Effector memory CD8-positive, alpha-beta T cell (primary cell): Measurements from ENCODE around the gene PDIA2.
"Not testable (repeated sequence)": the region's sequence is repeated elsewhere in the genome, so short reads cannot be mapped to it uniquely, and the experiment has no call there.

Source experiments
- ATAC-seq: fragments of 150-1000 bp; cut with Tn5 transposase; replicated peaks from 2 replicates; pipeline ENCODE4 v1.10.0; 2021; ENCODE audit warnings: mild to moderate bottlenecking, moderate library complexity
- DNase-seq, 3 experiments: peaks; one replicate each; pipeline ENCODE4 v3.0.0; 2021
- H3K27ac Mint-ChIP-seq, 2 donors: one replicate each; pipeline ENCODE4 v1.8.0; 2022; ENCODE audit warnings: mild to moderate bottlenecking in 2 of 2, mixed read lengths in 2 of 2, moderate library complexity in 2 of 2
- H3K27me3 Mint-ChIP-seq, 2 donors: one replicate each; pipeline ENCODE4 v1.8.0; 2022; ENCODE audit warnings: mixed read lengths in 2 of 2
- H3K36me3 Mint-ChIP-seq: one replicate; pipeline ENCODE4 v1.8.0; 2022; ENCODE audit warnings: mild to moderate bottlenecking, moderate library complexity, mixed read lengths; ENCODE audit not compliant: insufficient read depth
- H3K4me1 Mint-ChIP-seq, 2 donors: one replicate each; pipeline ENCODE4 v1.8.0; 2022; ENCODE audit warnings: low read depth in 2 of 2, mixed read lengths in 2 of 2
- H3K4me3 Mint-ChIP-seq, 2 donors: one replicate each; pipeline ENCODE4 v1.8.0; 2022; ENCODE audit warnings: mild to moderate bottlenecking in 2 of 2, mixed read lengths in 2 of 2, moderate library complexity in 2 of 2
- H3K9me3 Mint-ChIP-seq, 2 donors: one replicate each; pipeline ENCODE4 v1.8.0; 2022; ENCODE audit warnings: mixed read lengths in 2 of 2

PDIA2 gene

DNA sequence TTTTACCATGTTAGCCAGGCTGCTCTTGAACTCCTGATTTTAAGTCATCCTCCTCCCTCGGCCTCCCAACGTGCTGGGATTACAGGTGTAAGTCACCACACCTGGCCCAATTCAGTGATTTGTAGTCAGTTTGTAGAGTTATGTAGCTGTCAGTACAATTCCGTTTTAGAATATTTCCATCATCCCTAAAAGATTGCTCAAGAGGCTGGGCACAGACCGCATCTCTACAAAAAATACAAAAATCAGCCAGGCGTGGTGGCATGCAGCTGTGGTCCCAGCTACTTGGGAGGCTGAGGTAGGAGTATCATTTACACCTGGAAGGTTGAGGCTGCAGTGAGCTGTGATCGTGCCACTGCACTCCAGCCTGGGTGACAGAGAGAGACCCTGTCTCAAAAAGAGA lies 27.8 kb upstream of the PDIA2 start:
- no peaks in the 10 kb centered on the region for H3K27me3 Mint-ChIP-seq
- no peaks in the 10 kb centered on the region for H3K9me3 Mint-ChIP-seq
- DNase-seq (no peak), ATAC-seq (no peak)
- peaks cover 10 to 12% of the 10 kb centered on the region in 2 donors for H3K4me1 Mint-ChIP-seq
- H3K27ac Mint-ChIP-seq = no peak overlapping the region
- H3K4me3 Mint-ChIP-seq = no peak overlapping the region
- H3K36me3 Mint-ChIP-seq = peaks cover 16% of the 10 kb centered on the region

GRCh38 chr16:258091-258490 lies 24.9 kb upstream of the PDIA2 start:
- H3K9me3 Mint-ChIP-seq, DNase-seq, H3K27me3 Mint-ChIP-seq, H3K4me1 Mint-ChIP-seq, H3K4me3 Mint-ChIP-seq, H3K27ac Mint-ChIP-seq, ATAC-seq: not testable (repeated sequence)
- H3K36me3 Mint-ChIP-seq = peaks cover 26% of the 10 kb centered on the region

DNA sequence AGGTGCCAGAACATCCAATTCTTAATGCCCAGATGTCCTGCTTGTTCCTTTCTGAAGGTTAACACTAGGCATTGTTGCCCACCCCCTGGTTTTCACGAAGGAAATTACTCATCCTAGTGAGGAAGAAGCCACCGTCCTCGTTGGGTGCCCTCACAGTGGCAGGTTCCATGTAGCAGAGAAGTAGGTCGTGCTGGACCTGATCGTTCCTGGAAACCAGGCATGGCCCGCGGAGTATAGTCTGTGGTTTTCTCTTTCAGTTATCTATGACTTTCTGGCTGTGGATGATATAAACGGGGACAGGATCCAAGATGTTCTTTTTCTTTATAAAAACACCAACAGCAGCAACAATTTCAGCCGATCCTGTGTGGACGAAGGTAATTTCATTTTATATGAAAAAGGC lies 23.7 kb upstream of the PDIA2 start:
- Mint-ChIP-seq H3K4me1 (peaks cover 0 to 3% of the 10 kb centered on the region in 2 donors), H3K9me3 (no peaks in the 10 kb centered on the region), H3K27ac (no peak overlapping the region), H3K36me3 (peaks cover 29% of the 10 kb centered on the region), H3K27me3 (no peaks in the 10 kb centered on the region), H3K4me3 (no peak overlapping the region)
- DNase-seq (no peak), ATAC-seq (no peak)

DNA sequence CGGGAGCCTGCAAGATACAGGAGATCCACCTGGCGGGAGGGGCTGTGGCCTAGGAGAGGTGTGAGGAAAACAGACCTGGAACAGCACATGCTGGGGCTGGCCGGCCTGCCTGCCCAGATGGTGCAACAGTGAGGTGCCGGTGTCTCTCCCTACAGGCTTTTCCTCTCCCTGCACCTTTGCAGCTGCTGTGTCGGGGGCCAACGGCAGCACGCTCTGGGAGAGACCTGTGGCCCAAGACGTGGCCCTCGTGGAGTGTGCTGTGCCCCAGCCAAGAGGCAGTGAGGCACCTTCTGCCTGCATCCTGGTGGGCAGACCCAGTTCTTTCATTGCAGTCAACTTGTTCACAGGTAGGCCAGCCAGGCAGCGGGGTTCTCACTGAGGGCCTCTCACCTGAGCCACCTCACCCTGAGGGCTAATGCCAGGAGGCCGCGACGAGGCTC lies 23.1 kb upstream of the PDIA2 start:
- H3K9me3 Mint-ChIP-seq = no peaks in the 10 kb centered on the region
- no peaks in the 10 kb centered on the region for H3K27me3 Mint-ChIP-seq
- DNase-seq (no peak), ATAC-seq (no peak)
- peaks cover 29% of the 10 kb centered on the region for H3K36me3 Mint-ChIP-seq
- H3K27ac Mint-ChIP-seq = no peak overlapping the region
- peaks cover 0 to 3% of the 10 kb centered on the region in 2 donors for H3K4me1 Mint-ChIP-seq
- H3K4me3 Mint-ChIP-seq = no peak overlapping the region

DNA sequence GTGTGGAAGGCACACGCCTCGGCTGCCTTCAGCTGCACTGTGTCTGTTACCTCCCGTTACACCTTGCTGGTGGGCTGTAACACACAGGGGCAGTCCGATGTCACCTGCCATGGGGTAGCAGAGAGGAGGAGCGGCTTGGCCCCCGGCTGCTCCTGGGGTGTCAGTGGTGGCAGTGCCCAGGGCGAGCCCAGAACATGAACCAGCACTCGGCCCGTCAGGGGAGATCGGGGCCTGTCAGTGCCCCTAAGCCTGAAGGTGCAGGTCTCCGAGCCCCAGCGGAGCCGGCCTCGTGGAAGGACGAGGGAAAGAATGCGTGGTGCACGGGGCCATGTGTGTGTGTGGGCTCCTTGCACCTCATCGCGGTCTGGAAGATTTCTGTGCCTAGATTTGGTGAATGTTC lies 22.6 kb upstream of the PDIA2 start:
- ATAC-seq (no peak), DNase-seq (no peak)
- H3K4me1 Mint-ChIP-seq = peaks cover 0 to 3% of the 10 kb centered on the region in 2 donors
- H3K4me3 Mint-ChIP-seq = no peak overlapping the region
- H3K9me3 Mint-ChIP-seq = no peaks in the 10 kb centered on the region
- no peaks in the 10 kb centered on the region for H3K27me3 Mint-ChIP-seq
- peaks cover 31% of the 10 kb centered on the region for H3K36me3 Mint-ChIP-seq
- no peak overlapping the region for H3K27ac Mint-ChIP-seq

GRCh38 chr16:261031-261691 lies 21.8 kb upstream of the PDIA2 start:
- H3K27me3 Mint-ChIP-seq = no peaks in the 10 kb centered on the region
- no peak overlapping the region for H3K4me3 Mint-ChIP-seq
- H3K9me3 Mint-ChIP-seq = no peaks in the 10 kb centered on the region
- peaks cover 31% of the 10 kb centered on the region for H3K36me3 Mint-ChIP-seq
- ATAC-seq (no peak), DNase-seq (no peak)
- no peak overlapping the region for H3K27ac Mint-ChIP-seq
- peaks cover 0 to 6% of the 10 kb centered on the region in 2 donors for H3K4me1 Mint-ChIP-seq

- Mint-ChIP-seq H3K27me3 (no peaks in the 10 kb centered on the region), H3K4me1 (peaks cover 0 to 6% of the 10 kb centered on the region in 2 donors), H3K36me3 (peaks cover 28% of the 10 kb centered on the region), H3K9me3 (no peaks in the 10 kb centered on the region), H3K4me3 (no peak overlapping the region), H3K27ac (no peak overlapping the region)
- DNase-seq (no peak), ATAC-seq (no peak)
These were observed 20.7 kb upstream of the PDIA2 start for GRCh38 chr16:262121-262745.

- H3K4me3 Mint-ChIP-seq = no peak overlapping the region
- peaks cover 27% of the 10 kb centered on the region for H3K36me3 Mint-ChIP-seq
- peaks cover 0 to 7% of the 10 kb centered on the region in 2 donors for H3K4me1 Mint-ChIP-seq
- H3K27ac Mint-ChIP-seq = no peak overlapping the region
- ATAC-seq (no peak), DNase-seq (no peak)
- H3K27me3 Mint-ChIP-seq = no peaks in the 10 kb centered on the region
- no peaks in the 10 kb centered on the region for H3K9me3 Mint-ChIP-seq
These were observed 19.7 kb upstream of the PDIA2 start for GRCh38 chr16:263182-263774.

- H3K27me3 Mint-ChIP-seq = no peaks in the 10 kb centered on the region
- H3K4me1 Mint-ChIP-seq = peaks cover 0 to 7% of the 10 kb centered on the region in 2 donors
- DNase-seq (no peak), ATAC-seq (no peak)
- no peaks in the 10 kb centered on the region for H3K9me3 Mint-ChIP-seq
- H3K36me3 Mint-ChIP-seq = peaks cover 27% of the 10 kb centered on the region
- no peak overlapping the region for H3K27ac Mint-ChIP-seq
- H3K4me3 Mint-ChIP-seq = no peak overlapping the region
These were observed 19.0 kb upstream of the PDIA2 start for GRCh38 chr16:263944-264343.

DNA sequence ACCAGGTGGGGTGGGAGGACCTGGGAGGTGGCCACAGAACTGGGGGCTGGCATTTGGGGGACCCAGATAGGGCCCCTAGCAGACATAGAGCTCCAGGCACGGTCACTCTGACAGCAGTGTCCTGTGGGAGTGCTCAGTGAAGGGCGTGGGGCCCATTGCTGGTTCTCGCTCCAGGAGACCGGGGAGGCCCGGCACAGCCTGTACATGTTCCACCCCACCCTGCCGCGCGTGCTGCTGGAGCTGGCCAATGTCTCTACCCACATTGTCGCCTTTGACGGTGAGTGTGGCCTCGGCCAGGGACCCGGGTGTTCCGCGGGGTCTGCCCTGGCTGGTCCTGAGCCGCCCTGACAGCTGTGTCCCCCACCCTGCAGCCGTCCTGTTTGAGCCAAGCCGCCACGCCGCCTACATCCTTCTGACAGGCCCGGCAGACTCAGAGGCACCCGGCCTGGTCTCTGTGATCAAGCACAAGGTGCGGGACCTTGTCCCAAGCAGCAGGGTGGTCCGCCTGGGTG lies 18.5 kb upstream of the PDIA2 start:
- Mint-ChIP-seq H3K27ac (no peak overlapping the region), H3K9me3 (no peaks in the 10 kb centered on the region), H3K36me3 (peaks cover 25% of the 10 kb centered on the region), H3K4me3 (no peak overlapping the region), H3K27me3 (no peaks in the 10 kb centered on the region), H3K4me1 (peaks cover 0 to 4% of the 10 kb centered on the region in 2 donors)
- DNase-seq (no peak), ATAC-seq (no peak)

GRCh38 chr16:265002-265529 lies 17.9 kb upstream of the PDIA2 start:
- DNase-seq (no peak), ATAC-seq (no peak)
- Mint-ChIP-seq H3K27me3 (no peaks in the 10 kb centered on the region), H3K27ac (no peak overlapping the region), H3K9me3 (no peaks in the 10 kb centered on the region), H3K36me3 (peaks cover 25% of the 10 kb centered on the region), H3K4me3 (no peak overlapping the region), H3K4me1 (peaks cover 0 to 4% of the 10 kb centered on the region in 2 donors)

DNA sequence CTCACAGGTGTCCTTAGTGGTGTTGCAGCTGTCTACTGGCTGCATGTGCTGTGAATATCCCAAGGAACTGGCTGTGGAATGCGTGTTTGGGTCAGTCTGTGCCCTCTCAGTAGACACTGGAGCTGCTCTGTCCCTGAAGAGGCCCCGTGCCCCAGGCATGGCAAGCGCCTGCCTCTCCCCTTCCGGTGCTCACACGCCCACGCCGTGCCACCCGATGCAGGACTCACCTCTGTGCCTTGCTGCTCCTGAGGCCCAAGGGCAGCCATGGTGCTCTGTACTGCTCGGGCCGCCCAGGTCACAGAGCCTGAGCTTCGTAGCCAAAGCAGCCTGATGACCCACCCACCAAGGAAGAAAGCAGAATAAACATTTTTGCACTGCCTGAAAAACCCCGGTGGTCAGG lies 17.3 kb upstream of the PDIA2 start:
- DNase-seq (no peak), ATAC-seq (no peak)
- H3K27ac Mint-ChIP-seq = no peak overlapping the region
- no peaks in the 10 kb centered on the region for H3K9me3 Mint-ChIP-seq
- peaks cover 20% of the 10 kb centered on the region for H3K36me3 Mint-ChIP-seq
- H3K27me3 Mint-ChIP-seq = no peaks in the 10 kb centered on the region
- H3K4me1 Mint-ChIP-seq = peaks cover 0 to 4% of the 10 kb centered on the region in 2 donors
- no peak overlapping the region for H3K4me3 Mint-ChIP-seq

DNA sequence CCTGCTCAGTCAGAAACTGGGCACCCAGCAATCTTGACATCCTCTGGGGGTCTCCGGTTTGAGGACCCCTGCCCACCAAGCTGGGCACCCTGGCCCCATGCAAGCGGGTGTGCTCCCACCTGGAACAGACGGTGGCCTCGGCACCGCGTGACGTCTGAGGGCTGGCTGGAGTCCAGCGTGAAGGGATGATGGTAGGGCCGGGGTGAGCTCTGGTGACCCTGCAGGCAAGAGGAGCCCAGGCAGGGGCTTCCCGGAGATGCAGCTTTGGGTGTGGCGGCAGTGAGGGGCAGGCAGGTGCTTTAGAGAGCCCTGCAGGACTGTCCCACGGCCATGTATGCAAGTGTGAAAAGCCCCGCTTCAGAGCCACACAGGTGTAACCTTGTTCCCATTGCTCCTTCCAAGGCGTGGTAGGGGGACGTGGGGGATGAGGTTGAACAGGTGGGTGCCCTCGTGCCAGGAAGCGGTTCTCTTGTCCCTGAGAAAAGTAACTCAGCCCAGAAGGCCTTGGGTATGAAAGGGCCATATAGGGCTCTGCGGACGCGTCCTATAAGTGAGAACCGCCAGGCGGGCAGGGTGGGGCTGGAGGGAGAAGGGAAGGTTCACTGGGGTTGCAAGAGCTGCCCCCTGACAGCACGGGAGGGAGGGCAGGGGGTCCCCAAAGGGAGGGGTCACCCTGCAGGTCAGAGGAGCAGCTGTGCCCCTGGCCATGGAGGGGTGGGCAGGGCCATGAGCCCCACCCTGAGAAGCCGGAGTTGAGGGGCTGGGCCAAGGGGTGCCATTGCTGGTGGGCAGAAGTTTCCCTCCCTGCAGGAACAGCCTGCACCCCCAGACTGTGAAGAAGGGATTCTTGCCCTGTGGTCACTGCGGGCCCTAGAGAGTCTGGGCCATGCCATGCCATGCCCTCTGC lies 16.5 kb upstream of the PDIA2 start:
- Mint-ChIP-seq H3K4me1 (peaks cover 0 to 4% of the 10 kb centered on the region in 2 donors), H3K9me3 (no peaks in the 10 kb centered on the region), H3K36me3 (peaks cover 18% of the 10 kb centered on the region), H3K27ac (no peak overlapping the region), H3K4me3 (no peak overlapping the region), H3K27me3 (no peaks in the 10 kb centered on the region)
- DNase-seq (no peak), ATAC-seq (no peak)
